B cell (primary cell): ENCODE data around the gene HEXD. TPM values are rescaled to one million over a fixed set of nuclear protein-coding genes. Genes with fewer than 3 reads are reported as not detected.

Experiments
- ATAC-seq: fragments of 200-7000 bp; cut with Tn5 transposase; one replicate; pipeline ENCODE4 v1.10.0; 2021; ENCODE audit warnings: low read depth, mild to moderate bottlenecking, moderate number of reproducible peaks, moderate library complexity
- CTCF ChIA-PET: fragments of 350-600 bp; sonication (Branson Sonifier 250); formaldehyde crosslinking; loops from one replicate; lab custom pipeline; 2021; ENCODE audit warnings: antibody characterized with exemption, inconsistent platforms; lab: Charles Lee
- POLR2A ChIA-PET: fragments of 350-600 bp; sonication (Branson Sonifier 250); formaldehyde crosslinking; loops from one replicate; lab custom pipeline; 2021; ENCODE audit warnings: antibody characterized with exemption; lab: Charles Lee
- DNase-seq: peaks from one replicate; pipeline ENCODE4 v3.0.0; 2013
- H2AFZ ChIP-seq: 2 replicates; pipeline ENCODE4 v1.6.1; 2012; ENCODE audit warnings: mild to moderate bottlenecking, low read depth, low read length; ENCODE audit not compliant: insufficient read depth, poor library complexity, severe bottlenecking
- H3K27ac ChIP-seq, 2 donors: 1 replicate in 1 of 2; 2 replicates in 1 of 2; pipeline ENCODE4 v1.5.1; 2012 to 2013; ENCODE audit warnings: low read length in 2 of 2, mild to moderate bottlenecking in 2 of 2, moderate library complexity in 1 of 2
- H3K27me3 ChIP-seq, 4 experiments: fragments of 200-600 bp in 1 of 4; sonication (generic) in 1 of 4; replicated peaks in 1 of 4; 1 replicate in 2 of 4; 2 replicates in 2 of 4; pipeline versions ENCODE4 v1.6.1 to v1.7.0; 2013 to 2016; ENCODE audit warnings: low read length in 3 of 4, mild to moderate bottlenecking in 2 of 4, mixed read lengths in 1 of 4, moderate library complexity in 1 of 4; ENCODE audit not compliant: insufficient read depth in 4 of 4, control insufficient read depth in 3 of 4; ENCODE audit errors: control extremely low read depth in 1 of 4
- H3K36me3 ChIP-seq, 2 experiments: replicated peaks in 1 of 2; 1 replicate in 1 of 2; 2 replicates in 1 of 2; pipeline versions ENCODE4 v1.6.1 to v1.7.1; 2013; ENCODE audit warnings: low read length in 1 of 2; ENCODE audit not compliant: insufficient read depth in 2 of 2, control insufficient read depth in 1 of 2; ENCODE audit errors: control extremely low read depth in 1 of 2, extremely low read depth in 1 of 2
- H3K4me1 ChIP-seq, 2 donors: fragments of 200-600 bp in 1 of 2; sonication (generic) in 1 of 2; 1 replicate in 1 of 2; 2 replicates in 1 of 2; pipeline versions ENCODE4 v1.5.1 to v1.6.1; 2013 to 2017; ENCODE audit warnings: low read length in 2 of 2; ENCODE audit not compliant: control insufficient read depth in 2 of 2, insufficient read depth in 2 of 2
- H3K4me2 ChIP-seq: replicated peaks from 2 replicates; pipeline ENCODE3; 2012; ENCODE audit warnings: mild to moderate bottlenecking, low read depth, low read length; ENCODE audit not compliant: poor library complexity, severe bottlenecking
- H3K4me3 ChIP-seq, 5 experiments: fragments of 200-600 bp in 1 of 5; sonication (generic) in 1 of 5; 1 replicate in 3 of 5; 2 replicates in 2 of 5; pipeline versions ENCODE4 v1.5.1 to v1.7.0; 2011 to 2016; ENCODE audit warnings: low read length in 4 of 5, mild to moderate bottlenecking in 4 of 5, low read depth in 2 of 5, control low read depth in 1 of 5, moderate library complexity in 1 of 5; ENCODE audit not compliant: insufficient read depth in 1 of 5; ENCODE audit errors: control extremely low read depth in 1 of 5, extremely low read depth in 1 of 5
- H3K79me2 ChIP-seq: fragments of 200-600 bp; sonication (generic); one replicate; pipeline ENCODE4 v1.6.0; 2016; ENCODE audit warnings: low read length; ENCODE audit not compliant: control insufficient read depth, insufficient read depth
- H3K9ac ChIP-seq: fragments of 200-600 bp; sonication (generic); 2 replicates; pipeline ENCODE4 v1.6.1; 2017; ENCODE audit warnings: mild to moderate bottlenecking, low read length, moderate library complexity
- H3K9me3 ChIP-seq, 3 donors: one replicate each; pipeline versions ENCODE4 v1.6.1 to v1.7.1; 2013; ENCODE audit warnings: low read length in 2 of 3; ENCODE audit not compliant: control insufficient read depth in 2 of 3, insufficient read depth in 1 of 3; ENCODE audit errors: control extremely low read depth in 1 of 3
- H4K20me1 ChIP-seq: 2 replicates; pipeline ENCODE4 v1.6.0; 2012; ENCODE audit warnings: mild to moderate bottlenecking, low read length; ENCODE audit not compliant: insufficient read depth, control insufficient read depth, poor library complexity, severe bottlenecking
- H3K27ac Mint-ChIP-seq: one replicate; pipeline ENCODE4 v1.8.0; 2021; ENCODE audit warnings: mixed read lengths
- H3K27me3 Mint-ChIP-seq: one replicate; pipeline ENCODE4 v1.8.0; 2021; ENCODE audit warnings: mixed read lengths
- H3K4me1 Mint-ChIP-seq: one replicate; pipeline ENCODE4 v1.8.0; 2021; ENCODE audit warnings: mixed read lengths
- H3K4me3 Mint-ChIP-seq: one replicate; pipeline ENCODE4 v1.8.0; 2021; ENCODE audit warnings: mixed read lengths
- H3K9me3 Mint-ChIP-seq: one replicate; pipeline ENCODE4 v1.8.0; 2022; ENCODE audit warnings: mixed read lengths; ENCODE audit not compliant: insufficient read depth
- CTCF ChIP-seq: fragments of 200-600 bp; IDR thresholded peaks from one replicate; pipeline ENCODE4 v1.8.0; 2022; ENCODE audit warnings: antibody characterized with exemption, mild to moderate bottlenecking
- EZH2 ChIP-seq: IDR thresholded peaks from 2 replicates; pipeline ENCODE4 v1.6.1; 2012; ENCODE audit warnings: borderline replicate concordance, low read depth, mild to moderate bottlenecking, moderate library complexity, low read length; ENCODE audit not compliant: insufficient read depth, poor library complexity, severe bottlenecking
- WGBS: methylation state at CpG from one replicate; pipeline ENCODE4 v1.1.5; 2013; ENCODE audit warnings: missing lambda C conversion rate; ENCODE audit not compliant: insufficient coverage; 5-methylcytosine and 5-hydroxymethylcytosine counted together
- intact Hi-C: fragments of 100-400 bp; cut with micrococcal nuclease; formaldehyde crosslinking; loops from one replicate; pipeline ENCODE4 v1.10.0; 2022
- polyA plus RNA-seq: library from polyadenylated mRNA; depleted of rRNA; stranded (reverse); fragments of >200 nt; gene quantifications from 2 replicates; pipeline ENCODE4 v1.2.3, GENCODE V29; 2012
- total RNA-seq, 2 donors: library from RNA; stranded (reverse); fragments of 120-200 nt in 1 of 2; gene quantifications; 1 replicate in 1 of 2; 2 replicates in 1 of 2; pipeline versions ENCODE4 v1.2.3 to v1.2.4, GENCODE V29; 2013 to 2022

The HEXD gene
- total and polyA plus RNA-seq, 2 donors (not counting 1 experiment from before 2014, with no cell fraction given), result 128 to 317 TPM

GRCh38 chr17:82434216-82434565 is 16.0 kb downstream of the HEXD start:
- H3K9me3 ChIP-seq, result peaks cover 0 to 6% (median 0%) of the 10 kb centered on the region in 3 donors
- DNase-seq, result peak; percentile 76
- peaks cover 31% of the 10 kb centered on the region for H4K20me1 ChIP-seq
- no peaks in the 10 kb centered on the region for H3K9me3 Mint-ChIP-seq
- CTCF ChIA-PET, result interaction anchor here (0.8 to 1.5 kb wide), 2 partner anchors 12 to 15 kb away, joined by 3 to 5 read pairs; no protein-coding TSS in a partner anchor
- TF ChIP-seq EZH2 (no peak), CTCF (no peak)
- H3K9ac ChIP-seq, result no peak overlapping the region
- no peak overlapping the region for H2AFZ ChIP-seq
- no peak overlapping the region for H3K4me3 ChIP-seq
- intact Hi-C loops, result loop anchor here (2.0 kb wide), 1 partner anchor 15 kb away; no protein-coding TSS in a partner anchor
- peak; percentile 80 for ATAC-seq
- WGBS, result 0% methylated on average over 1 of the region's 3 CpGs
- peaks cover 37% of the 10 kb centered on the region for H3K79me2 ChIP-seq
- POLR2A ChIA-PET, result interaction anchor here (0.7 to 2.8 kb wide), 5 partner anchors 10 to 164 kb away, joined by 3 to 13 read pairs (median 4); no protein-coding TSS in a partner anchor
- no peaks in the 10 kb centered on the region for H3K27me3 Mint-ChIP-seq
- peaks cover 36% of the 10 kb centered on the region for H3K4me1 Mint-ChIP-seq
- H3K27ac ChIP-seq, result peak overlapping the region; percentile 29 to 61
- peaks cover 0 to 36% of the 10 kb centered on the region in 2 experiments for H3K36me3 ChIP-seq
- peaks cover 22 to 60% of the 10 kb centered on the region in 2 donors for H3K4me1 ChIP-seq
- H3K4me2 ChIP-seq, result peak overlapping the region; percentile 67
- peak overlapping the region; percentile 80 for H3K27ac Mint-ChIP-seq
- H3K4me3 Mint-ChIP-seq, result peak overlapping the region; percentile 59
- no peaks in the 10 kb centered on the region for H3K27me3 ChIP-seq

- H3K79me2 ChIP-seq, result peaks cover 45% of the 10 kb centered on the region
- CTCF ChIA-PET, result interaction anchor here (0.8 to 1.5 kb wide), 3 partner anchors 10 to 16 kb away, joined by 3 to 5 read pairs (median 3); no protein-coding TSS in a partner anchor
Observed at GRCh38 chr17:82435103-82435502, 17.0 kb downstream of the HEXD start.

More at GRCh38 chr17:82435103-82435502, 17.0 kb downstream of the HEXD start:
- no peak overlapping the region for H2AFZ ChIP-seq
- peaks cover 40% of the 10 kb centered on the region for H4K20me1 ChIP-seq
- peaks cover 28 to 60% of the 10 kb centered on the region in 2 donors for H3K4me1 ChIP-seq
- peak; percentile 26 for DNase-seq
- ATAC-seq, result no peak
- WGBS, result 82% methylated on average over 12 of the region's 12 CpGs
- Mint-ChIP-seq H3K4me3 (peak overlapping the region; percentile 10), H3K27ac (peak overlapping the region; percentile 32), H3K27me3 (no peaks in the 10 kb centered on the region), H3K4me1 (peaks cover 31% of the 10 kb centered on the region), H3K9me3 (no peaks in the 10 kb centered on the region)
- POLR2A ChIA-PET, result interaction anchor here (0.7 to 2.8 kb wide), 4 partner anchors 9 to 165 kb away, joined by 3 to 13 read pairs (median 4); no protein-coding TSS in a partner anchor
- H3K27me3 ChIP-seq, result no peaks in the 10 kb centered on the region
- H3K4me2 ChIP-seq, result no peak overlapping the region
- no peak for TF ChIP-seq CTCF
- no peak for TF ChIP-seq EZH2
- H3K36me3 ChIP-seq, result peaks cover 0 to 39% of the 10 kb centered on the region in 2 experiments
- H3K9me3 ChIP-seq, result peaks cover 0 to 6% (median 0%) of the 10 kb centered on the region in 3 donors
- no peak overlapping the region for H3K9ac ChIP-seq
- no peak overlapping the region for H3K4me3 ChIP-seq
- intact Hi-C loops, result loop anchor here (2.0 kb wide), 1 partner anchor 14 kb away; no protein-coding TSS in a partner anchor
- peak overlapping the region in 1 of 2 donors; percentile 61 for H3K27ac ChIP-seq
